NCI-H2029 (cell line): ENCODE results near the gene CCL17.
"Not testable (repeated sequence)": the region's sequence is repeated elsewhere in the genome, so short reads cannot be mapped to it uniquely, and the experiment has no call there.

Experiments
- DNase-seq: peaks from one replicate; lab custom pipeline; 2025; lab: John Stamatoyannopoulos, UW

CCL17 gene

GRCh38 chr16:57396786-57397185 lies 7.8 kb upstream of the CCL17 start:
- DNase-seq = no peak

GRCh38 chr16:57397493-57397892 lies 7.1 kb upstream of the CCL17 start:
- not testable (repeated sequence) for DNase-seq

DNA sequence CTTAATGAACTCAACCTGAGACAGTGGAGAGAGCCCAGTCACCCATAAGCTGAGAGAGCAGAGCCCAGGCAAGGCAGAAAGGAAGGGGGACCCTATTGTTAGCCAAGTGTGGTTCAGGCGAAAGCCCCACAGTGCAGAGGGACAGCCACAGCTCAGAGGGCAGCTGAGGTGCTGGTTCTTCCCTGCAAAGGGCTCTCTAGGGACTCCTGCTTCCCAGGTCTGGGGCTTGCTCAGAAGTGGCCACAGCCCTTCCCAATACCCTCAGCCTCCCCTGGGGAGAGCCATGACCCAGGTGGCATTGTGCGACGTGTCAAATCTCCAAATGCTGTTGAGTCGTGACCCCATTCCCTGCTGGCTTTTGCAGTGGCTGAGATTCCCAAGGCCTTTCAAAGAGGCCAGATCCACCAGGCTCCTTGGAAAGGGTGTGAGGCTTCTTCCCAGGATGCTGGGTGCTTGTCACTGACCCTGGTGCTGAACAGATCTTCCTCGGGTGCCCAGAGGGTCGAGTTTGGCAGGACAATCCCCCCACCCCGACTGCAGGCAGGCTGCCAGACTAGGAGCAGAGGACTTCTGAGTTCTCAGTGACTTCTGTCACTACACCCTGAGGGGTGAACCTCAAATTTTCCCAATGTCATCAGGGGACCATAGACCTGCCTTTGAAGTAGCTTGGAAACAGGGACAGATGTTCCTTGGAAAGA lies 2.5 kb upstream of the CCL17 start:
- DNase-seq = no peak

DNA sequence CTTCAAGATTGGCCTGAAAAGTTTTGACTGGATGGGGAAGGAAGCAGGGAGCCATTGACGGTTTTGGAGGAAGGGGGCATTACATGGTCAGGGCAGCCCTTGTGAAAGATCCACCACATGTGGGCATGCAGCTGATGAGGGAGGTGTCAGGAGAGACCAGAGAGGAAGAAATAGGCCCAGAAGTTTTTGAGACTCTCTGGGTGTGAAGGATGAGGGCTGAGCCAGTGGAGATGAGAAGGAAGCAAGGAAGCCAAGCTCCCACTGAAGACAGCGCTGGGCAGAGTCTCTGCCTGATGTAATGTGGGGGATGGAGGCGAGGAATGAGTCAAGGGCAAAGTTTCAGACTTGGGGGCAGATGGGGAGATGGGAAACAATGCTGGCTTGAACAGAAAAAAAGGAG lies 530 bp downstream of the CCL17 start:
- no peak for DNase-seq

GRCh38 chr16:57406881-57407280 lies 2.3 kb downstream of the CCL17 start:
- no peak for DNase-seq

GRCh38 chr16:57407521-57408353 lies 3.2 kb downstream of the CCL17 start:
- no peak for DNase-seq

DNA sequence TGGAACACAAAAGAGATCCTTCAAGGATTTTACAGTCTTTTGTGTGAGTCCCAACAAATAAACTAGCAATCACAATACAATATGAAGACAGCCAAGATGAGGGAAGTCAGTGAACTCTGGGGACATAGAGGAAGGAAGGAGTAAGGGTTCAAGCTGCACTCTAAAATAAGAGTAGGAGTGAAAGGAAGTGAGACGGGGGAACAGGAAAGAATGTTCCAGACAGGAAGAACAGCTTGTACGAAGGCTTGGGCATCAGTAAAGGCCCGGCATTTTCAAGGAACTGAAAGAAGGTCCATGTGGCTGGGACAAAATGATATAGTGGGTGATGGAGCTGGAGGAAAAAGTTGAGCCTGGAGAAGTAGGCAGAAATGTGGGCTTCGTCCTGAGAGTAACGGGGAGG lies 4.5 kb downstream of the CCL17 start:
- no peak for DNase-seq

GRCh38 chr16:57409870-57410587 lies 5.5 kb downstream of the CCL17 start:
- DNase-seq = peak; percentile 30

GRCh38 chr16:57411362-57411976 lies 6.9 kb downstream of the CCL17 start:
- DNase-seq = no peak

DNA sequence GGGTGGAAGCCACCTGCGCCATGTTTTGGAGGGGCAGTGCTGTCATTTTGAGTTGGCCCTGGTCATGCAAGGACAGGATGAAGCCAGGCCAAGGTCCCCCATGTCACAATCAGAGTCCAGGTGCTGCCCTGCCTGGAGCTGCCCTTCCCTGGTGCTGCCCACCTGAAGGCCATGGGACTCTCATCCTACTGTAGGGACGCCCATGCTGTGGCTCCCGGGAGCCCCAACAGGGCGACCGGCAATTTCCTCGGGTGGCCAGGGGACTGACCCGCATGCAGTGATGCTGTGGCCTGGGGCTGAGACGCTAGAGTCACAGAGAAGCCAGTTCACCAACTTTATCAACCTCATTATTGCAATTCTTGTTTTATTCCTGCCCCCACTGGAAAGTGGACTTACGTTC lies 8.0 kb downstream of the CCL17 start:
- no peak for DNase-seq

DNA sequence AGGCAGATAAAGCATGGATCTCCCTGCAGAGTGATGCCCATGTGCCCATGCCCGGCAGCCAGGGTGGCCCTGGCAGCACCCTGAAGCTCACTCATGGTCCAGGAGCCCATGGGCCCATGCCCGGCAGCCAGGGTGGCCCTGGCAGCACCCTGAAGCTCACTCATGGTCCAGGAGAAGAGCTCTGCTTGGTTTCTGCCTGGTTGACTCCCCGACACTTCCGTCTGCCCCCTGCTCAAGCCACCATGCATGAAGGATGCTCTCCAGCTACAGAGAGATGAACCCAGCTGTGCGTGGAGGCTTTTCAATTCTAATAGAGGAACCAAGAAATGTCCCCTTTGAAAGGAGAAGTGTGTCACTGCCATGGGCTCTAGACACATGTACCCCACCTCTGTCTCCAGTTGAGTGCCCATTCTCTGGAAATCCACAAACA lies 8.7 kb downstream of the CCL17 start:
- DNase-seq = no peak

DNA sequence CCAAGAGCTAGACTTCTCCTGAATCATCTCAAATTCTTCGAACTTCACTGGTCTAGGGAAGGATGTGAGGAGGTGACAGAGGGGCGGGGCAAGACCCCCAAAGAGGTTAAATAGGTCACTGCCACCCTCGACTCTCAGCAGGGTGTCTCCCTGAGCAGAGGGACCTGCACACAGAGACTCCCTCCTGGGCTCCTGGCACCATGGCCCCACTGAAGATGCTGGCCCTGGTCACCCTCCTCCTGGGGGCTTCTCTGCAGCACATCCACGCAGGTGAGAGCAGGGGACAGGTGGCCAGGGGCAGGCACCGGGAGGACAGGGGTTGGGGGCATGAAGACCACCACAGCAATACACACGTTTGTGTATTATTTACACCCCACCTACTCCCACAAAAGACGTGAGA lies 9.2 kb downstream of the CCL17 start:
- DNase-seq = no peak

DNA sequence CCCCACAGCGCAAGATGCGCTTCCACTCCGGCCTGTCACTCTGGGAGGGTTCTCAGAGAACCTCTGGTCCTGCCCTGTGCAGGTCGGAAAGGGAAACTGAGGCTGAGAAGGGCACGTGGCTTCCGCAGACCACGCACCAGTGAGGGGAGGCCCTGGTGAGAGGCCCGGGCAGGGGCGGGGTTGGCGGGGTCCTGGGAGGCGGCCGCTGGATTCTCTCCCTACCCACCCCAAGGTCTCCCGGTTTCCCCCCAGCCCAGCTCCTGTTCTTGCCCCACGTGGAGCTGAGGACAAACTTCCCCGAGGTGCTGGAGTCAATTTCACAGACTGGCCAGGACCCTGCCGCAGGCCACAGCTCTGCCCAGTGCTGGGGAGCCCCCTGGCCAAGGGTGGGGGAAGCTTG lies 11.5 kb downstream of the CCL17 start:
- DNase-seq = no peak

- DNase-seq = no peak
Measured at GRCh38 chr16:57419506-57419905, 14.9 kb downstream of the CCL17 start.

DNA sequence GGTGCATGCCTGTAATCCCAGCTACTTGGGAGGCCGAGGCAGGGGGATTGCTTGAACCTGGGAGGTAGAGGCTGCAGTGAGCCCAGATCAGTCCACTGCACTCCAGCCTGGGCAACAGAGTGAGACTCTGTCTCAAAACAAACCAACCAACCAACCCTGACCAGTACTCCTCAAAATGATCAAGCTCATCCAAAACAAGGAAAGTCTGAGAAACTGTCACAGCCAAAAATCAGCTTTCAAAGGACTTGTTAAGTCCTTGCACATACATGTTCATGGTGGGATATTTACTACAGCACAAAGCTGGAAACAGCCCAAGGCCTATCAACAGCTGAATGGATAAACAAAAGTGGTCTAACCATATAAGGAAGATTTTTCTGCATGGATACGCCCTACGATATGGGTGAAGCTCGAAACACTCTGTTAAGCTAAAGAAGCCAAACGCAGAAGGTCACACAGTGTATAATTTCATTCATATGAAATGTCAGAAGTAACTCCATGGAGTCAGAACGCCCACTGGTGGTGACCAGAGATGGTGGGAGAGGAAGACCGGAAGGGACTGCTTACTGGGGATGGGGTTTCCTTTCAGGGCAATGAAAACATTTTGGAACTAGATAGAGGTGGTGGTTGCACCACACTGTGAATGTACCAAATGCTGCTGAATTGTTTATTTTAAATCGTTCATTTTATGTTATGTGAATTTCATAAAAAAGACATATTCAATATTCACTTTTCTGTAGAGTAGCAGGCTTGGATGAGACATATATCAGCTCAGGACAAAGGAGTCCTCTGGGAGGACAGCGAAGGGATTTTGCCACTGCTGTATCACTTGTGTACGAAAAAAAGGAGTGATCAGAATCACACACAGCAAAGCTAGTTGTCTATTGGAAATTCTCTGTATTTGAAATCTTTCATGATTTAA lies 17.7 kb downstream of the CCL17 start:
- DNase-seq = peak; percentile 1

GRCh38 chr16:57423152-57423551 lies 18.6 kb downstream of the CCL17 start:
- no peak for DNase-seq

- no peak for DNase-seq
Measured at GRCh38 chr16:57424583-57424982, 20.0 kb downstream of the CCL17 start.

DNA sequence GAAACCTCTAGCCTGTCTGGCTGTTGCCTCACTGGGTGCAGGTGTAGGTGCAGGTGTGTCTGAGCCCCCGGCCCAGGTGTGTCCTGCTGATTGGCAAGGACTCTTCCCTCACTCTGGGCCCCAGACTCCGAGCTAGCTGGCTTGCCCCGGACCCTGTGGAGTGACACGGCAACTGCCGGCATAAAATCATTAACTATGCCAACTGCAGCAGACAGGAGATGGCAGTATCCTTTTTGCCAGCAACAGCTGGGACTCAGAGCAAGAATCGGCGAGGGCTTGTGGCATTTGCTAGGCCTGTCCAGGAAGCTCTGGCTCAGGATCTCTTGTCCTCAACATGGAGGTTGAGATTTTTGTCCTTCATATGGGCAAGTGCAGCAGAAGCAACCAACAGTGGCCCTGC lies 21.8 kb downstream of the CCL17 start:
- no peak for DNase-seq

GRCh38 chr16:57427307-57427706 lies 22.7 kb downstream of the CCL17 start:
- DNase-seq = no peak

- no peak for DNase-seq
Measured at GRCh38 chr16:57427824-57428223, 23.3 kb downstream of the CCL17 start.

DNA sequence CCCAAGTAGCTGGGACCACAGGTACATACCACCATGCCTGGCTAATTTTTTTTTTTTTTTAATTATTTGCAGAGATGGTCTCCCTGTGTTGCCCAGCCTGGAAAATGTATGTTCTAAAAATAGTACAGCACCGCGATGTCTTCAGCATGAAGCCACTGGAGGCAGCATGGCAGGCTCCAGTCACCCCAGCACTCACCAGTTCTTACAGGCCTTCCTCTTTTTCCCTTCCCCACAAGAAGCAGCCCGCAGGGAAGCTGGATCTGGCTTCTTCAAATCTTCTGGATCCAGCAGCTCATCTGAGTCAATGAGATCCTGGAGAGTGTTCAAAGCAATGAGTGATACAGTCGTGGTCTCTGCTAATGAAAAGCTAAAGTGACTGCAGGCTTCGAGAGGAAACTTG lies 26.4 kb downstream of the CCL17 start:
- no peak for DNase-seq
